ENCODE measurements around the gene PHACTR3.

PHACTR3 gene

DNA sequence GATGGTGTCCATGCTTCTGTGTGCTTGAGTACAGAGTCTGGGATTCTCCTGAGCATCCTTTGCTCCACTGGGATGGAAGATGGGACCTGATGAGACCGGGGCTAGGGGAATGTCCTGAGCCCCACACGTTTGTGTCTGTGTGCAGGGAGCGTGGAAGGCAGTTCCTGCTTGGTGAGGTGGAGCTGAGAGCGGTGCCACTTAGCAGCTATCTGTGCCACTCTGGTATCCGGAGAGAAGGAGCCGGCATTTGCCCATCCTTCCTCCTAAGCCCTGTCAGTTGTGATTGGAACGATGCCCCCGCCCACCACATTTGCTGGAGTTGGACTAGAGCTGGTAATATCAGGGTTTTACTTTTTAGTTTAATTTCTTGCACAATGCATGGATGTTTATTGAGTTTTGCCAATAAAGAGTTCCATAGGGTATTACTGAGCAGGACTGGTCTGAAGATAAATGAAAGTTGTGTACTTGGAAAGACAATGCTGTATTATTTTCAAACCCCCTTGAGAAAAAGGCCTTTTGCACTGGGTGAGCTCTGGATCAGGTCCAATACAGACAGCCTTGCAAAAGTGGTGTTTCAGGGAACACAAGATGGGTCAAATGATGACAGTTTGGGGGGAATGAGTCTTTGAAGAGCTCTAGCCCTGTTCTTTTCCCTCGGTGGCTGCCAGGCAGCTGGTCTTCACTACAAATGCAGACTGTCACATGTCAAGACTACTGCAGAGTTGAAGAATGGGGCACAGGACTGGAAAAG, 198.3 kb downstream of the PHACTR3 start:
- DNase-seq (ENCODE audit: low spot score), result no peak
- in situ Hi-C loops (cut with MboI; ENCODE audit: low sequenced_read_pairs, unreplicated experiment), result no loop called here
- TF ChIP-seq, protein P1, sequence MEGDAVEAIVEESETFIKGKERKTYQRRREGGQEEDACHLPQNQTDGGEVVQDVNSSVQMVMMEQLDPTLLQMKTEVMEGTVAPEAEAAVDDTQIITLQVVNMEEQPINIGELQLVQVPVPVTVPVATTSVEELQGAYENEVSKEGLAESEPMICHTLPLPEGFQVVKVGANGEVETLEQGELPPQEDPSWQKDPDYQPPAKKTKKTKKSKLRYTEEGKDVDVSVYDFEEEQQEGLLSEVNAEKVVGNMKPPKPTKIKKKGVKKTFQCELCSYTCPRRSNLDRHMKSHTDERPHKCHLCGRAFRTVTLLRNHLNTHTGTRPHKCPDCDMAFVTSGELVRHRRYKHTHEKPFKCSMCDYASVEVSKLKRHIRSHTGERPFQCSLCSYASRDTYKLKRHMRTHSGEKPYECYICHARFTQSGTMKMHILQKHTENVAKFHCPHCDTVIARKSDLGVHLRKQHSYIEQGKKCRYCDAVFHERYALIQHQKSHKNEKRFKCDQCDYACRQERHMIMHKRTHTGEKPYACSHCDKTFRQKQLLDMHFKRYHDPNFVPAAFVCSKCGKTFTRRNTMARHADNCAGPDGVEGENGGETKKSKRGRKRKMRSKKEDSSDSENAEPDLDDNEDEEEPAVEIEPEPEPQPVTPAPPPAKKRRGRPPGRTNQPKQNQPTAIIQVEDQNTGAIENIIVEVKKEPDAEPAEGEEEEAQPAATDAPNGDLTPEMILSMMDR (IDR thresholded peaks at IDR 0.05; ENCODE audit: borderline replicate concordance, control extremely low read depth, extremely low read depth, insufficient read depth, missing control alignments), result no peak

DNA sequence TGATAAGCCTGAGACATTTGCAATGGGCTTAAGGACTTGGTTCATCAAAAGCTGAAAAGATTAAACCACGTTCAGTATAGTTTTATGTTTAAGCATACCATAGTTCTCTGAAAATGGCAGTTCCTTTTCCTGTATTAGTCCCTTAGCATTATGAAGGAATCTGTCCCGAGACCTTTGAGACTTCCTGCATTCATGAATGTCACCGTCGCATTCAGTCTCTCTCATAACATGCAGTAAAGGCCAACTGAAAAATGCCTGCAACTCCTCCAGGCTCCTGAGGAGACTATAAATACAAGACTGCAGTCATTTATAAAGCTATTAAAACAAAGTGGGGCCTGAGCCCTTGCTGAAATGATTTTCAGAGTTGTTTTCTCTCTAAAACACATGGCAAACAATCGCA, 200.0 kb downstream of the PHACTR3 start:
- TF ChIP-seq, protein P1 (IDR thresholded peaks at IDR 0.05; ENCODE audit: borderline replicate concordance, control extremely low read depth, extremely low read depth, insufficient read depth, missing control alignments), result no peak
- DNase-seq (ENCODE audit: low spot score), result peak; percentile 4
- in situ Hi-C loops (cut with MboI; ENCODE audit: low sequenced_read_pairs, unreplicated experiment), result no loop called here

DNA sequence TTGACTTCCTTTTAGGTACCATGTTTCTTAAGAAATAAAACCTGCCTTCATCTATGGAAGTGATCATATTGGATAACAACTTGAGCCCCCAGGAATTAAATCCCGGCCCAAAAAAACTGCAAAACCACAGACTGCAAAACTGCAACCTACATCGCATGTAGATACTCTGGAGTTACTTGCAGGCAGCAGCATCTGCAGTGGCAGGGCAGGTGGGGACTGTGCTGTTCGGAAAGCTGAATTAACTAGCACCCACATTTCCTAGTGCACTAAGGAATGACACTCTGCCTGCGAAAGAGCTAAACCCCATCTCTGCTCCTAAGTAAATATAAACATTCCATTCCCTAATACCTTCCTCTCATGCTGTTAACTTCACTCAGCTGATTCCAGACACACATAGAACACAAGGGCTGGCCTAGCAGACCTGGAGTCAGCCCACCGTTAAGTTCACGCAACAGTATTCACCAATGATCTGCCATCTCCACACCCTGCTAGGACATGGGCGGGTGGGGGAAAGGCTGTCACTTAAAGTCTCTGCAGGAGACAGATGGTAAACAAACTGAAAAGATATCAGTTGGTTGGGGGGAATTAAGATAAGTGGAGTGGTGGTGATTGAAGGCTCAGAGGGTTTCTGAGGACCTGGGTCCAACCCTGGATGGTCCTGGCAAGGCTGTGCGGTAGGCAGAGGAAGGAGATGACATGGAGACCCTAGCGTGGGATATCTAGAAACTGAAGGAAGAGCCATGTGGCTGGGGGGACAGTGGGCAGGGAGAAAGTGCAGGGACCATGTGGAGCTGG, 200.7 kb downstream of the PHACTR3 start:
- TF ChIP-seq, protein P1 (IDR thresholded peaks at IDR 0.05; ENCODE audit: borderline replicate concordance, control extremely low read depth, extremely low read depth, insufficient read depth, missing control alignments), result no peak
- no peak for DNase-seq (ENCODE audit: low spot score)
- in situ Hi-C loops (cut with MboI; ENCODE audit: low sequenced_read_pairs, unreplicated experiment), result no loop called here

DNA sequence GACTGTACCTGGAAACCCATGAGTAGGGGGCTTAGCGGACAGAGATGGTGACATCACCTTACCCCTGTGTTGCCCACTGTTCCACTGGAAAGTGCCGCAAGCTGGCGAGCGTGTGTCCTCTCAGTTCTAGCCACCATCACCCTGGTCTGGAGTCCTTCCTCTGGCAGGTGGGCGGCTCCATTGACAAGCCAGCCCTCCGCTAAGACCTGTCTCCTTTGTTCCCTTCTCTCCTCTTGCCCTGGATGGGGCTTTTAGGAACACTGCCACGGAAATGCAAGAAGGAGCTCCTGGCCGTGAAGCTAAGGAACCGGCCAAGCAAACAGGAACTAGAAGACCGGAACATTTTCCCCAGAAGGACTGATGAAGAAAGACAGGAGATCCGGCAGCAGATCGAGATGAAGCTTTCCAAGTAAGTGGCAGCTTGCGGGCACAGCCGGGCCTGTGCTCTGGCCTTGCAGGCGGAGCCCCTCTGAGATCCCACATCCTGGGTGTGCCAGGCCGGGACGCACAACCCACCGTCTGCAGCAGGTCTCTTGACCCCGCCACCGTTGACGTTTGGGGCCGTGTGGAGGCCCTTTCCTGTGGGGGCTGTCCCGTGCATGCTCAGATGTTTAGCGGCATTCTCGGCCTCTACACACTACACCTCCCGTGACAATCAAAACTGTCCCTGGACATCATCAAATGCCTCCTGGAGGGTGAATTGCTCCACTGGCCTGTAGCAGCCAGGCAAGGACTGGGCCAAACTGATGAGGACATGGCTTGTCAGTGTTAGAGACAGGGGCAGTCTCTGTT, 201.6 kb downstream of the PHACTR3 start:
- TF ChIP-seq, protein P1 (IDR thresholded peaks at IDR 0.05; ENCODE audit: borderline replicate concordance, control extremely low read depth, extremely low read depth, insufficient read depth, missing control alignments), result no peak
- in situ Hi-C loops (cut with MboI; ENCODE audit: low sequenced_read_pairs, unreplicated experiment), result no loop called here
- DNase-seq (ENCODE audit: low spot score), result peak; percentile 7

DNA sequence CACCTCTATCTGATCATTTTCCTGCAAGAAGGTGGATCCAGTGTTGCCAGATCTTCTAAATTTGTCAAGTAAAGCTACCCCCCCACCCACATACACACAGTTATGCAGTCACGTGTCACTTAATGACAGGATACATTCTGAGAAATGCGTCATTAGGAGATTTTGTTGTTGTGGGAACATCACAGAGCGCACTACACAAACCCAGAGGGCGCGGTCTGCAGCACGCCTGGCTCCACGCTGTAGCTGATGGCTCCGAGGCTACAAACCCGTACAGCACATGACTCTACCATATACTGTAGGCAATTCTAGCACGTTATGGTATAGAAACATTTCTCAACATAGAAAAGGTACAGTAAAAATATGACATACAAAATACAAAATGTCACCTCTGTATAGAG, 202.2 kb downstream of the PHACTR3 start:
- TF ChIP-seq, protein P1 (IDR thresholded peaks at IDR 0.05; ENCODE audit: borderline replicate concordance, control extremely low read depth, extremely low read depth, insufficient read depth, missing control alignments), result no peak
- in situ Hi-C loops (cut with MboI; ENCODE audit: low sequenced_read_pairs, unreplicated experiment), result no loop called here
- DNase-seq (ENCODE audit: low spot score), result no peak
